Tibial nerve (tissue), 4 donors: ENCODE measurements around the gene TMEM98. TPM values are rescaled to one million over a fixed set of nuclear protein-coding genes. Genes with fewer than 3 reads are reported as not detected.

Experiments
- DNase-seq, 2 donors: peaks; one replicate each; pipeline ENCODE4 v3.0.0-alpha.2; 2019; ENCODE audit warnings: low spot score in 2 of 2
- H3K27ac ChIP-seq, 4 donors: fragments of 200-600 bp; sonication (generic) in 3 of 4; one replicate each; pipeline ENCODE4 v1.5.1; 2017 to 2019; ENCODE audit warnings: mild to moderate bottlenecking in 1 of 4
- H3K27me3 ChIP-seq, 2 donors: fragments of 200-600 bp; sonication (generic) in 1 of 2; one replicate each; pipeline versions ENCODE4 v1.5.1 to v1.6.0; 2017 to 2019
- H3K36me3 ChIP-seq, 3 donors: fragments of 200-600 bp; sonication (generic); one replicate each; pipeline ENCODE4 v1.5.1; 2018 to 2019
- H3K4me1 ChIP-seq, 4 donors: fragments of 200-600 bp; sonication (generic) in 3 of 4; one replicate each; pipeline ENCODE4 v1.5.1; 2017 to 2019
- H3K4me3 ChIP-seq, 4 donors: fragments of 200-600 bp; sonication (generic) in 3 of 4; one replicate each; pipeline ENCODE4 v1.5.1; 2017 to 2019; ENCODE audit warnings: mild to moderate bottlenecking in 1 of 4, moderate library complexity in 1 of 4
- H3K9me3 ChIP-seq, 4 donors: fragments of 200-600 bp; sonication (generic) in 3 of 4; one replicate each; pipeline ENCODE4 v1.5.1; 2017 to 2019
- CTCF ChIP-seq, 5 experiments: fragments of 200-600 bp in 3 of 5; fragments of 450-650 bp in 2 of 5; sonication (generic) in 3 of 5; IDR thresholded peaks; one replicate each; pipeline ENCODE4 v1.5.1; 2016 to 2019; ENCODE audit warnings: antibody characterized with exemption in 5 of 5, mild to moderate bottlenecking in 3 of 5, moderate library complexity in 2 of 5
- EP300 ChIP-seq, 2 donors: sonication (generic); formaldehyde crosslinking; IDR thresholded peaks; one replicate each; pipeline ENCODE4 v1.6.1; 2017; ENCODE audit warnings: antibody characterized with exemption in 2 of 2, mild to moderate bottlenecking in 1 of 2
- POLR2A ChIP-seq, 2 donors: fragments of 450-650 bp; IDR thresholded peaks; one replicate each; pipeline ENCODE4 v1.6.1; 2017; ENCODE audit warnings: antibody characterized with exemption in 2 of 2, mild to moderate bottlenecking in 2 of 2, moderate library complexity in 2 of 2
- WGBS, 2 donors: methylation state at CpG; one replicate each; pipeline ENCODE4 v1.1.5; 2018; 5-methylcytosine and 5-hydroxymethylcytosine counted together
- total RNA-seq, 4 donors: library from RNA; depleted of rRNA; stranded (reverse); fragments of >200 nt; gene quantifications; one replicate each; pipeline ENCODE4 v1.1.0, GENCODE V29; 2016

The TMEM98 gene
- total RNA-seq, 4 donors from 2014 or later = 170 to 198 (median 183) TPM

DNA sequence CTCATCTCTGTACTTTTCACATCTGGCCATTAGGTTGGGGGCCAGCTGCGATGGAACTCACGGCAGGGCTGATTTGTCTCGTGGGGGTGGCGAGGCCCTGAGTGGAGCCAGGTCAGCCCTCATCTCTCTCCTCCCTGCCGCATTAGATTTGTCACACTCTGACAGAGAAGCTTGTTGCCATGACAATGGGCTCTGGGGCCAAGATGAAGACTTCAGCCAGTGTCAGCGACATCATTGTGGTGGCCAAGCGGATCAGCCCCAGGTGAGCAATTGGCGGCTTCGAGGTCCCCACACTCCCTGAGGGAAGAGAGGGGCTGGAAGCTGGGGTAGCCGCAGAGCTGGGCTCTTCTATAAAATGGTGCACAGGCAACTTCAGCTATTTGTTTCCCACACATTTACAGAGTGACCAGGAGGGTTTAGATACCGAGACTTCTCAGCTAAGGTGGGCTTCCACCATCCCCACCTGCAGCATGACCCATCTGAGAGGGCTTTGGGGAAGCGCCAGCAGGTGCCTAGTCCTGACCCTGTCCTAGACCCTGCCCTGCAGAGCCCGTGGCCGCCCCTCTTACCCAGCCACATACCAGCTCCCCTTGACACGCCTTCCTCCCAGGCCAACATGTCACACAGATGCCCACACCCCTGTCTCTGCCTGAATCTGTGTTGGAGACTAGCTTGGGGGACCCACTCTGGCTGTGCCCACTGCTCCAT, 8.4 kb downstream of the TMEM98 start:
- Histone ChIP-seq H3K36me3 (peaks cover 0 to 77% (median 0%) of the 10 kb centered on the region in 3 donors), H3K27ac (peak overlapping the region; percentile 12 to 83 (median 48)), H3K4me1 (peaks cover 0 to 40% (median 8%) of the 10 kb centered on the region in 4 donors), H3K4me3 (no peak overlapping the region), H3K9me3 (peaks cover 0 to 7% (median 0%) of the 10 kb centered on the region in 4 donors), H3K27me3 (no peaks in the 10 kb centered on the region)
- 76 to 79% methylated on average over 11 to 15 of the region's 15 CpGs for WGBS, 2 donors
- no peak for DNase-seq
- TF ChIP-seq CTCF (IDR thresholded peaks at IDR 0.05) = no peak
- TF ChIP-seq POLR2A (IDR thresholded peaks at IDR 0.05) = no peak
- TF ChIP-seq EP300 (IDR thresholded peaks at IDR 0.05) = no peak

GRCh38 chr17:32936894-32937500, 9.0 kb downstream of the TMEM98 start:
- Histone ChIP-seq H3K27ac (peak overlapping the region; percentile 12 to 83 (median 48)), H3K36me3 (peaks cover 0 to 79% (median 0%) of the 10 kb centered on the region in 3 donors), H3K9me3 (peaks cover 0 to 8% (median 0%) of the 10 kb centered on the region in 4 donors), H3K4me1 (peaks cover 0 to 40% (median 8%) of the 10 kb centered on the region in 4 donors), H3K4me3 (no peak overlapping the region), H3K27me3 (no peaks in the 10 kb centered on the region)
- peak; percentile 53 to 76 for DNase-seq
- TF ChIP-seq EP300 (IDR thresholded peaks at IDR 0.05) = peak; percentile 29 to 79
- no peak for TF ChIP-seq POLR2A (IDR thresholded peaks at IDR 0.05)
- TF ChIP-seq CTCF (IDR thresholded peaks at IDR 0.05) = peak; percentile 77 to 93 (median 84)
- 3 to 12% methylated on average over 13 to 14 of the region's 14 CpGs for WGBS, 2 donors

DNA sequence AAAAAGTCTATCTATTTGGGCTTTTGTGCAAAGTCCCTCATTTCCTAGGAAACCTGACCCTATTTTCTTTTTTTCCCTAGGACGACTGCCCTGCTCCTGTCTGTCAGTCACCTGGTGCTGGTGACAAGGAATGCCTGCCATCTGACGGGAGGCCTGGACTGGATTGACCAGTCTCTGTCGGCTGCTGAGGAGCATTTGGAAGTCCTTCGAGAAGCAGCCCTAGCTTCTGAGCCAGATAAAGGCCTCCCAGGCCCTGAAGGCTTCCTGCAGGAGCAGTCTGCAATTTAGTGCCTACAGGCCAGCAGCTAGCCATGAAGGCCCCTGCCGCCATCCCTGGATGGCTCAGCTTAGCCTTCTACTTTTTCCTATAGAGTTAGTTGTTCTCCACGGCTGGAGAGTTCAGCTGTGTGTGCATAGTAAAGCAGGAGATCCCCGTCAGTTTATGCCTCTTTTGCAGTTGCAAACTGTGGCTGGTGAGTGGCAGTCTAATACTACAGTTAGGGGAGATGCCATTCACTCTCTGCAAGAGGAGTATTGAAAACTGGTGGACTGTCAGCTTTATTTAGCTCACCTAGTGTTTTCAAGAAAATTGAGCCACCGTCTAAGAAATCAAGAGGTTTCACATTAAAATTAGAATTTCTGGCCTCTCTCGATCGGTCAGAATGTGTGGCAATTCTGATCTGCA, 12.9 kb downstream of the TMEM98 start:
- Histone ChIP-seq H3K27ac (no peak overlapping the region), H3K4me1 (peaks cover 0 to 36% (median 6%) of the 10 kb centered on the region in 4 donors), H3K36me3 (peaks cover 0 to 59% (median 0%) of the 10 kb centered on the region in 3 donors), H3K4me3 (no peak overlapping the region), H3K9me3 (peaks cover 0 to 8% (median 0%) of the 10 kb centered on the region in 4 donors), H3K27me3 (no peaks in the 10 kb centered on the region)
- no peak for DNase-seq
- TF ChIP-seq POLR2A (IDR thresholded peaks at IDR 0.05) = no peak
- TF ChIP-seq CTCF (IDR thresholded peaks at IDR 0.05) = no peak
- TF ChIP-seq EP300 (IDR thresholded peaks at IDR 0.05) = no peak
- 83 to 93% methylated on average over 9 to 10 of the region's 10 CpGs for WGBS, 2 donors

GRCh38 chr17:32941419-32942032, 13.6 kb downstream of the TMEM98 start:
- TF ChIP-seq CTCF (IDR thresholded peaks at IDR 0.05) = peak in 1 of 5 experiments; percentile 16
- no peak for TF ChIP-seq POLR2A (IDR thresholded peaks at IDR 0.05)
- TF ChIP-seq EP300 (IDR thresholded peaks at IDR 0.05) = no peak
- WGBS, 2 donors = 94 to 95% methylated on average over 8 of the region's 8 CpGs
- Histone ChIP-seq H3K27me3 (no peaks in the 10 kb centered on the region), H3K4me1 (peaks cover 0 to 29% (median 4%) of the 10 kb centered on the region in 4 donors), H3K9me3 (peaks cover 0 to 8% (median 0%) of the 10 kb centered on the region in 4 donors), H3K36me3 (peaks cover 0 to 56% (median 0%) of the 10 kb centered on the region in 3 donors), H3K27ac (no peak overlapping the region), H3K4me3 (no peak overlapping the region)
- no peak for DNase-seq
